Activated CD4-positive, alpha-beta T cell treated with anti-CD3 and anti-CD28 coated beads, Interleukin-2, amount 10 ng/mL, durations not matched to agents 7 days and 5 days (primary cell): Measurements from ENCODE around the gene SEC14L5. TPM values are rescaled to one million over a fixed set of nuclear protein-coding genes. Genes with fewer than 3 reads are reported as not detected.
A peak's percentile ranks its signal among the peaks of the same experiment; 100 is the strongest.
"Not testable (repeated sequence)": the region's sequence is repeated elsewhere in the genome, so short reads cannot be mapped to it uniquely, and the experiment has no call there.

Experiments used
- CTCF ChIA-PET: fragments of 350-600 bp; sonication (Branson Sonifier 250); formaldehyde crosslinking; loops from one replicate; lab custom pipeline; 2021; ENCODE audit warnings: antibody characterized with exemption; lab: Charles Lee
- POLR2A ChIA-PET: fragments of 350-600 bp; sonication (Branson Sonifier 250); formaldehyde crosslinking; loops from one replicate; lab custom pipeline; 2021; ENCODE audit warnings: antibody characterized with exemption; lab: Charles Lee
- DNase-seq: peaks from one replicate; pipeline ENCODE4 v3.0.0-alpha.2; 2020
- H3K27ac Mint-ChIP-seq: one replicate; pipeline ENCODE4 v1.8.0; 2021; ENCODE audit warnings: mild to moderate bottlenecking, moderate library complexity, mixed read lengths
- H3K27me3 Mint-ChIP-seq: one replicate; pipeline ENCODE4 v1.8.0; 2021; ENCODE audit warnings: mixed read lengths
- H3K36me3 Mint-ChIP-seq: one replicate; pipeline ENCODE4 v1.8.0; 2021; ENCODE audit warnings: low read depth, mixed read lengths
- H3K4me1 Mint-ChIP-seq: one replicate; pipeline ENCODE4 v1.8.0; 2021; ENCODE audit warnings: mixed read lengths
- H3K4me3 Mint-ChIP-seq: one replicate; pipeline ENCODE4 v1.8.0; 2021; ENCODE audit warnings: mild to moderate bottlenecking, moderate library complexity, mixed read lengths
- H3K9me3 Mint-ChIP-seq: one replicate; pipeline ENCODE4 v1.8.0; 2021; ENCODE audit warnings: mixed read lengths
- total RNA-seq, 2 experiments: library from RNA; stranded (reverse); gene quantifications; one replicate each; pipeline ENCODE4 v1.2.3, GENCODE V29; 2021

The SEC14L5 gene
- total RNA-seq, 2 experiments from 2014 or later: not detected

- POLR2A ChIA-PET: interaction anchor here (0.8 kb wide), 1 partner anchor 31 kb away, joined by 3 read pairs; no protein-coding TSS in a partner anchor
- peak; percentile 89 for DNase-seq
- H3K27ac Mint-ChIP-seq: peak within 1 kb of the TSS; percentile 85
- no peaks in the 10 kb centered on the region for H3K9me3 Mint-ChIP-seq
- H3K27me3 Mint-ChIP-seq: no peaks in the 10 kb centered on the region
- H3K36me3 Mint-ChIP-seq: no peaks in the 10 kb centered on the region
- H3K4me3 Mint-ChIP-seq: peak within 1 kb of the TSS; percentile 84
- peaks cover 26% of the 10 kb centered on the region for H3K4me1 Mint-ChIP-seq
- CTCF ChIA-PET: interaction anchor here (0.7 kb wide), 1 partner anchor 113 kb away, joined by 3 read pairs; no protein-coding TSS in a partner anchor
Measured at GRCh38 chr16:5033256-5034166, 75.4 kb downstream of the SEC14L5 start, which contains the start of gene NAGPA. Gene NAGPA, minus strand, starts transcription at chr16:5033935. Its CDS starts 21 bp downstream, at chr16:5033914.

- DNase-seq: no peak
- H3K9me3 Mint-ChIP-seq: no peaks in the 10 kb centered on the region
- no peaks in the 10 kb centered on the region for H3K27me3 Mint-ChIP-seq
- H3K4me1 Mint-ChIP-seq: peaks cover 23% of the 10 kb centered on the region
- H3K4me3 Mint-ChIP-seq: peak overlapping the region; percentile 84
- H3K36me3 Mint-ChIP-seq: no peaks in the 10 kb centered on the region
- CTCF ChIA-PET: interaction anchor here (0.7 kb wide), 1 partner anchor 113 kb away, joined by 3 read pairs; no protein-coding TSS in a partner anchor
- H3K27ac Mint-ChIP-seq: peak overlapping the region; percentile 85
- POLR2A ChIA-PET: interaction anchor here (0.8 kb wide), 1 partner anchor 30 kb away, joined by 3 read pairs; no protein-coding TSS in a partner anchor
Measured at GRCh38 chr16:5034167-5034523, 76.0 kb downstream of the SEC14L5 start.

GRCh38 chr16:5035909-5036227, 77.7 kb downstream of the SEC14L5 start:
- CTCF ChIA-PET: no interaction called here
- POLR2A ChIA-PET: no interaction called here
- no peak overlapping the region for H3K4me3 Mint-ChIP-seq
- H3K36me3 Mint-ChIP-seq: no peaks in the 10 kb centered on the region
- H3K27me3 Mint-ChIP-seq: no peaks in the 10 kb centered on the region
- no peak for DNase-seq
- no peaks in the 10 kb centered on the region for H3K9me3 Mint-ChIP-seq
- H3K27ac Mint-ChIP-seq: no peak overlapping the region
- peaks cover 23% of the 10 kb centered on the region for H3K4me1 Mint-ChIP-seq

GRCh38 chr16:5036228-5037156, 78.4 kb downstream of the SEC14L5 start:
- no peaks in the 10 kb centered on the region for H3K36me3 Mint-ChIP-seq
- H3K27ac Mint-ChIP-seq: no peak overlapping the region
- H3K9me3 Mint-ChIP-seq: no peaks in the 10 kb centered on the region
- H3K4me1 Mint-ChIP-seq: peaks cover 23% of the 10 kb centered on the region
- H3K4me3 Mint-ChIP-seq: no peak overlapping the region
- ChIA-PET POLR2A (no interaction called here), CTCF (interaction anchor here (1.1 kb wide), 1 partner anchor 9 kb away, joined by 3 read pairs; no protein-coding TSS in a partner anchor)
- DNase-seq: no peak
- H3K27me3 Mint-ChIP-seq: no peaks in the 10 kb centered on the region

GRCh38 chr16:5040451-5040850, 82.3 kb downstream of the SEC14L5 start:
- Mint-ChIP-seq H3K9me3 (no peaks in the 10 kb centered on the region), H3K27ac (no peak overlapping the region), H3K4me1 (no peaks in the 10 kb centered on the region), H3K27me3 (no peaks in the 10 kb centered on the region), H3K4me3 (no peak overlapping the region), H3K36me3 (no peaks in the 10 kb centered on the region)
- ChIA-PET POLR2A (no interaction called here), CTCF (interaction anchor here (1.2 to 1.5 kb wide), 2 partner anchors 8 to 15 kb away, joined by 3 to 4 read pairs; no protein-coding TSS in a partner anchor)
- DNase-seq: no peak

- no peak overlapping the region for H3K27ac Mint-ChIP-seq
- H3K27me3 Mint-ChIP-seq: no peaks in the 10 kb centered on the region
- no peaks in the 10 kb centered on the region for H3K4me1 Mint-ChIP-seq
- no peak overlapping the region for H3K4me3 Mint-ChIP-seq
- H3K9me3 Mint-ChIP-seq: no peaks in the 10 kb centered on the region
- ChIA-PET CTCF (interaction anchor here (1.2 kb wide), 1 partner anchor 13 kb away, joined by 3 read pairs; no protein-coding TSS in a partner anchor), POLR2A (no interaction called here)
- no peak for DNase-seq
- H3K36me3 Mint-ChIP-seq: no peaks in the 10 kb centered on the region
Measured at GRCh38 chr16:5041600-5042133, 83.5 kb downstream of the SEC14L5 start.

- Mint-ChIP-seq H3K27ac (no peak overlapping the region), H3K4me1 (no peaks in the 10 kb centered on the region), H3K36me3 (no peaks in the 10 kb centered on the region), H3K9me3 (no peaks in the 10 kb centered on the region), H3K27me3 (no peaks in the 10 kb centered on the region), H3K4me3 (no peak overlapping the region)
- POLR2A ChIA-PET: no interaction called here
- no peak for DNase-seq
- CTCF ChIA-PET: no interaction called here
Measured at GRCh38 chr16:5042574-5043171, 84.5 kb downstream of the SEC14L5 start.

GRCh38 chr16:5044011-5044540, 85.9 kb downstream of the SEC14L5 start:
- peaks cover 2% of the 10 kb centered on the region for H3K27me3 Mint-ChIP-seq
- ChIA-PET CTCF (no interaction called here), POLR2A (no interaction called here)
- H3K9me3 Mint-ChIP-seq: no peaks in the 10 kb centered on the region
- no peak for DNase-seq
- H3K27ac Mint-ChIP-seq: no peak overlapping the region
- no peaks in the 10 kb centered on the region for H3K36me3 Mint-ChIP-seq
- H3K4me3 Mint-ChIP-seq: no peak overlapping the region
- H3K4me1 Mint-ChIP-seq: no peaks in the 10 kb centered on the region

GRCh38 chr16:5044581-5044980, 86.5 kb downstream of the SEC14L5 start:
- H3K4me1 Mint-ChIP-seq, H3K27ac Mint-ChIP-seq, POLR2A ChIA-PET, DNase-seq, H3K27me3 Mint-ChIP-seq, H3K9me3 Mint-ChIP-seq, H3K4me3 Mint-ChIP-seq, H3K36me3 Mint-ChIP-seq: not testable (repeated sequence)
- CTCF ChIA-PET: interaction anchor here (1.8 kb wide), 1 partner anchor 10 kb away, joined by 6 read pairs; no protein-coding TSS in a partner anchor

- no peaks in the 10 kb centered on the region for H3K36me3 Mint-ChIP-seq
- no peak overlapping the region for H3K4me3 Mint-ChIP-seq
- H3K27ac Mint-ChIP-seq: no peak overlapping the region
- no peak for DNase-seq
- no peaks in the 10 kb centered on the region for H3K4me1 Mint-ChIP-seq
- ChIA-PET CTCF (interaction anchor here (1.8 kb wide), 1 partner anchor 9 kb away, joined by 6 read pairs; no protein-coding TSS in a partner anchor), POLR2A (no interaction called here)
- no peaks in the 10 kb centered on the region for H3K9me3 Mint-ChIP-seq
- H3K27me3 Mint-ChIP-seq: peaks cover 6% of the 10 kb centered on the region
Measured at GRCh38 chr16:5045499-5046115, 87.5 kb downstream of the SEC14L5 start.

- ChIA-PET CTCF (interaction anchor here (0.7 kb wide), 1 partner anchor 399 kb away, joined by 5 read pairs; no protein-coding TSS in a partner anchor), POLR2A (no interaction called here)
- Mint-ChIP-seq H3K27ac (no peak overlapping the region), H3K4me3 (no peak overlapping the region), H3K27me3 (peaks cover 6% of the 10 kb centered on the region), H3K4me1 (no peaks in the 10 kb centered on the region), H3K36me3 (no peaks in the 10 kb centered on the region), H3K9me3 (no peaks in the 10 kb centered on the region)
- no peak for DNase-seq
Measured at GRCh38 chr16:5046914-5047313, 88.8 kb downstream of the SEC14L5 start.
